Spleen (tissue), 11 donors: ENCODE results near the gene SPATS2L. TPM values are rescaled to one million over a fixed set of nuclear protein-coding genes. Genes with fewer than 3 reads are reported as not detected.

Source experiments
- DNase-seq: peaks from one replicate; pipeline ENCODE4 v3.0.0-alpha.2; 2020
- H3K27ac ChIP-seq, 8 donors: fragments of 200-600 bp; sonication (generic) in 7 of 8; 1 replicate in 4 of 8; 2 replicates in 4 of 8; pipeline versions ENCODE4 v1.5.0 to v1.8.0; 2016 to 2021; ENCODE audit warnings: inconsistent platforms in 4 of 8, mild to moderate bottlenecking in 4 of 8, moderate library complexity in 1 of 8
- H3K27me3 ChIP-seq, 7 donors: fragments of 200-600 bp; sonication (generic) in 6 of 7; replicated peaks in 1 of 7; 1 replicate in 4 of 7; 2 replicates in 3 of 7; pipeline versions ENCODE4 v1.5.0 to v1.8.0; 2016 to 2021; ENCODE audit warnings: inconsistent platforms in 3 of 7, mild to moderate bottlenecking in 1 of 7
- H3K36me3 ChIP-seq, 6 donors: fragments of 200-600 bp; sonication (generic) in 5 of 6; 1 replicate in 4 of 6; 2 replicates in 2 of 6; pipeline versions ENCODE4 v1.5.0 to v1.8.0; 2016 to 2021; ENCODE audit warnings: inconsistent platforms in 2 of 6
- H3K4me1 ChIP-seq, 6 donors: fragments of 200-600 bp; sonication (generic) in 5 of 6; 1 replicate in 3 of 6; 2 replicates in 3 of 6; pipeline versions ENCODE4 v1.5.0 to v1.8.0; 2016 to 2021; ENCODE audit warnings: inconsistent platforms in 3 of 6
- H3K4me3 ChIP-seq, 8 donors: fragments of 200-600 bp; sonication (generic) in 7 of 8; 1 replicate in 4 of 8; 2 replicates in 4 of 8; pipeline versions ENCODE4 v1.5.0 to v1.8.0; 2016 to 2021; ENCODE audit warnings: inconsistent platforms in 4 of 8, mild to moderate bottlenecking in 4 of 8, moderate library complexity in 2 of 8
- H3K9me3 ChIP-seq, 8 donors: fragments of 200-600 bp; sonication (generic) in 7 of 8; 1 replicate in 4 of 8; 2 replicates in 4 of 8; pipeline versions ENCODE4 v1.5.0 to v1.8.0; 2016 to 2021; ENCODE audit warnings: inconsistent platforms in 4 of 8
- CTCF ChIP-seq, 11 experiments: fragments of 200-600 bp in 7 of 11; fragments of 450-650 bp in 4 of 11; sonication (generic) in 4 of 11; IDR thresholded peaks in 8 of 11; conservative IDR thresholded peaks in 3 of 11; 1 replicate in 7 of 11; 2 replicates in 4 of 11; pipeline versions ENCODE4 v1.4.0 to v1.8.0; 2016 to 2021; ENCODE audit warnings: antibody characterized with exemption in 11 of 11, inconsistent platforms in 4 of 11, mild to moderate bottlenecking in 1 of 11
- POLR2A ChIP-seq, 3 donors: fragments of 450-650 bp; IDR thresholded peaks; one replicate each; pipeline ENCODE4 v1.5.1; 2017; ENCODE audit warnings: antibody characterized with exemption in 3 of 3, mild to moderate bottlenecking in 1 of 3
- POLR2AphosphoS5 ChIP-seq, 3 donors: sonication (generic); formaldehyde crosslinking; IDR thresholded peaks; one replicate each; pipeline ENCODE4 v1.5.1; 2017; ENCODE audit warnings: antibody characterized with exemption in 3 of 3
- WGBS, 5 donors: extraction: QIAGEN DNeasy Blood & Tissue Kit in 3 of 5; methylation state at CpG; one replicate each; pipeline versions ENCODE4 v1.1.5 to v1.1.7; 2013 to 2018; 5-methylcytosine and 5-hydroxymethylcytosine counted together
- intact Hi-C: fragments of 100-400 bp; cut with DNase I; formaldehyde crosslinking; loops from one replicate; pipeline ENCODE4 v1.15.0; 2023; ENCODE audit warnings: low total_unique reads
- polyA plus RNA-seq, 3 donors: library from polyadenylated mRNA; stranded (reverse); fragments of 200-250 nt; gene quantifications; one replicate each; pipeline ENCODE4 v1.2.1, GENCODE V29; 2013
- total RNA-seq, 7 donors: library from RNA; depleted of rRNA in 3 of 7; stranded (reverse); fragments of >200 nt in 3 of 7; fragmentation: NEBNext Ultra II Directional in 4 of 7; extraction: Animal tissue kit (Norgen Biotek cat#: 25700) in 4 of 7; gene quantifications; one replicate each; pipeline versions ENCODE4 v1.1.0 to v1.2.1, GENCODE V29; 2016 to 2021
- donor health status: healthy with polysubstance abuse.
- donor health status: DM: no; HTN: no; CAD: no; lungs with moderate emphysema.
- donor health status: DM: no; HTN: no; CAD: no.
- donor health status: Bipolar disorder and iron deficiency.
- donor health status: healthy.
- donor health status: DM: no; HTN: no; CAD: no.
- donor health status: DM: yes; HTN: yes; CAD: no.

The SPATS2L gene
- total and polyA plus RNA-seq, 10 donors = 9.5 to 84.7 (median 57.2) TPM

- peaks cover 0 to 5% (median 0%) of the 10 kb centered on the region in 6 donors for H3K4me1 ChIP-seq
- DNase-seq = no peak
- H3K36me3 ChIP-seq = no peaks in the 10 kb centered on the region
- no peaks in the 10 kb centered on the region for H3K27me3 ChIP-seq
- no peak for TF ChIP-seq POLR2AphosphoS5 (IDR thresholded peaks at IDR 0.05)
- no peak for TF ChIP-seq POLR2A (IDR thresholded peaks at IDR 0.05)
- no peak for TF ChIP-seq CTCF (IDR thresholded peaks at IDR 0.05 in 8 of 11, conservative IDR thresholded peaks at IDR 0.05 in 3 of 11)
- WGBS, 5 donors = 88 to 95% (median 92%) methylated on average over 2 of the region's 2 CpGs
- intact Hi-C loops = no loop called here
- no peak overlapping the region for H3K4me3 ChIP-seq
- no peaks in the 10 kb centered on the region for H3K9me3 ChIP-seq
- no peak overlapping the region for H3K27ac ChIP-seq
Measured at GRCh38 chr2:200359552-200359951, 53.1 kb downstream of the SPATS2L start.

- no peak overlapping the region for H3K27ac ChIP-seq
- intact Hi-C loops = no loop called here
Measured at GRCh38 chr2:200360364-200360763, 53.9 kb downstream of the SPATS2L start.

GRCh38 chr2:200362202-200362917 is 55.9 kb downstream of the SPATS2L start:
- peaks cover 0 to 11% (median 9%) of the 10 kb centered on the region in 6 donors for H3K4me1 ChIP-seq
- H3K36me3 ChIP-seq = no peaks in the 10 kb centered on the region
- no peaks in the 10 kb centered on the region for H3K9me3 ChIP-seq
- no peak overlapping the region for H3K4me3 ChIP-seq
- no peak overlapping the region for H3K27ac ChIP-seq
- intact Hi-C loops = no loop called here
- WGBS, 5 donors = 90 to 97% (median 95%) methylated on average over 4 of the region's 4 CpGs
- DNase-seq = no peak
- no peaks in the 10 kb centered on the region for H3K27me3 ChIP-seq
- TF ChIP-seq CTCF (IDR thresholded peaks at IDR 0.05 in 8 of 11, conservative IDR thresholded peaks at IDR 0.05 in 3 of 11) = no peak

More at GRCh38 chr2:200360364-200360763, 53.9 kb downstream of the SPATS2L start:
- Histone ChIP-seq H3K4me1 (peaks cover 0 to 5% (median 0%) of the 10 kb centered on the region in 6 donors), H3K36me3 (no peaks in the 10 kb centered on the region), H3K27me3 (no peaks in the 10 kb centered on the region), H3K4me3 (no peak overlapping the region), H3K9me3 (no peaks in the 10 kb centered on the region)
- no peak for DNase-seq
- WGBS, 5 donors = 85 to 96% (median 94%) methylated on average over 5 of the region's 5 CpGs
- TF ChIP-seq CTCF (IDR thresholded peaks at IDR 0.05 in 8 of 11, conservative IDR thresholded peaks at IDR 0.05 in 3 of 11) (no peak), POLR2AphosphoS5 (IDR thresholded peaks at IDR 0.05) (no peak), POLR2A (IDR thresholded peaks at IDR 0.05) (no peak)

- 80 to 92% (median 87%) methylated on average over 2 of the region's 2 CpGs for WGBS, 5 donors
- DNase-seq = no peak
- no peak overlapping the region for H3K4me3 ChIP-seq
- no peaks in the 10 kb centered on the region for H3K36me3 ChIP-seq
- no peaks in the 10 kb centered on the region for H3K9me3 ChIP-seq
- no peak overlapping the region for H3K27ac ChIP-seq
- no peaks in the 10 kb centered on the region for H3K27me3 ChIP-seq
- H3K4me1 ChIP-seq = peaks cover 0 to 19% (median 15%) of the 10 kb centered on the region in 6 donors
- no peak for TF ChIP-seq POLR2A (IDR thresholded peaks at IDR 0.05)
- TF ChIP-seq POLR2AphosphoS5 (IDR thresholded peaks at IDR 0.05) = no peak
- TF ChIP-seq CTCF (IDR thresholded peaks at IDR 0.05 in 8 of 11, conservative IDR thresholded peaks at IDR 0.05 in 3 of 11) = no peak
- intact Hi-C loops = no loop called here
Measured at GRCh38 chr2:200363279-200363678, 56.8 kb downstream of the SPATS2L start.
